Vagina (tissue), 2 donors: Measurements from ENCODE around the gene TBC1D22A.

ENCODE experiments used
- POLR2A ChIP-seq, 2 donors: fragments of 450-650 bp; IDR thresholded peaks; one replicate each; pipeline ENCODE4 v1.6.1; 2017; ENCODE audit warnings: antibody characterized with exemption in 2 of 2, mild to moderate bottlenecking in 2 of 2, moderate library complexity in 2 of 2
- TF ChIP-seq, protein P1 (sequence below), 3 experiments: fragments of 450-650 bp in 2 of 3; fragments of 200-600 bp in 1 of 3; sonication (generic) in 1 of 3; IDR thresholded peaks; one replicate each; pipeline ENCODE4 v1.5.1; 2017 to 2019; ENCODE audit warnings: antibody characterized with exemption in 3 of 3, mild to moderate bottlenecking in 2 of 3, moderate library complexity in 2 of 3

DNA sequence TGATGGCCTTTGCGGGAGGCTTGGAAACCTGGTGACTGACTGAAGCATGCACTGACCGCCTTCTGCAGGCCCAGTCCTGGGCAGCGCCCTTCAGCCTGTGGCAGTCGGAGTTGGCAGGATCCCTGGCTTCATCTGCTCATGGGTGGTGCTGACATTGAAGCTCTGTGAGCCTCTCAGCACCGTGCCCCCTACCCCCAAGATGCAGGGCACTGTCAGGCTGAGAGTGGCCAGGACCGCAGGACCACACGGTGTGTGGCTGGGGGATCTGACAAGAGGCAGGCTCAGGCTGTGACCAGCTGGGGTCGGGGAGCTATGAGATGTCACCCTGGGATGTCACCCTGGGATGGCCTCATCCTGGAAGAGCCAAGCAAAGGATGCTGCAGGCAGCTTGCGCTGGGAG lies 32.7 kb downstream of the TBC1D22A start:
- TF ChIP-seq, protein P1, sequence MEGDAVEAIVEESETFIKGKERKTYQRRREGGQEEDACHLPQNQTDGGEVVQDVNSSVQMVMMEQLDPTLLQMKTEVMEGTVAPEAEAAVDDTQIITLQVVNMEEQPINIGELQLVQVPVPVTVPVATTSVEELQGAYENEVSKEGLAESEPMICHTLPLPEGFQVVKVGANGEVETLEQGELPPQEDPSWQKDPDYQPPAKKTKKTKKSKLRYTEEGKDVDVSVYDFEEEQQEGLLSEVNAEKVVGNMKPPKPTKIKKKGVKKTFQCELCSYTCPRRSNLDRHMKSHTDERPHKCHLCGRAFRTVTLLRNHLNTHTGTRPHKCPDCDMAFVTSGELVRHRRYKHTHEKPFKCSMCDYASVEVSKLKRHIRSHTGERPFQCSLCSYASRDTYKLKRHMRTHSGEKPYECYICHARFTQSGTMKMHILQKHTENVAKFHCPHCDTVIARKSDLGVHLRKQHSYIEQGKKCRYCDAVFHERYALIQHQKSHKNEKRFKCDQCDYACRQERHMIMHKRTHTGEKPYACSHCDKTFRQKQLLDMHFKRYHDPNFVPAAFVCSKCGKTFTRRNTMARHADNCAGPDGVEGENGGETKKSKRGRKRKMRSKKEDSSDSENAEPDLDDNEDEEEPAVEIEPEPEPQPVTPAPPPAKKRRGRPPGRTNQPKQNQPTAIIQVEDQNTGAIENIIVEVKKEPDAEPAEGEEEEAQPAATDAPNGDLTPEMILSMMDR (IDR thresholded peaks at IDR 0.05), result no peak
- TF ChIP-seq POLR2A (IDR thresholded peaks at IDR 0.05), result no peak
